Measurements from ENCODE around the gene MYO1C. TPM values are rescaled to one million over a fixed set of nuclear protein-coding genes. Genes with fewer than 3 reads are reported as not detected.

The MYO1C gene
- total and polyA plus RNA-seq, 5 donors from 2014 or later, result 7.3 to 33.7 (median 10.6) TPM

GRCh38 chr17:1505586-1505985, 13.1 kb upstream of the MYO1C start:
- Histone ChIP-seq H3K4me3 (ENCODE audit: low read depth, low read length) (no peak overlapping the region), H3K36me3 (ENCODE audit: control insufficient read depth, insufficient read depth, low read length) (peaks cover 51% of the 10 kb centered on the region), H3K27me3 (ENCODE audit: control insufficient read depth, insufficient read depth, low read length) (no peaks in the 10 kb centered on the region), H3K9me3 (ENCODE audit: control insufficient read depth in 2 of 2, low read length in 2 of 2) (no peaks in the 10 kb centered on the region), H3K4me1 (ENCODE audit: control insufficient read depth, insufficient read depth, low read length, poor library complexity, severe bottlenecking) (no peaks in the 10 kb centered on the region), H3K27ac (ENCODE audit: insufficient read depth, low read length, poor library complexity, severe bottlenecking) (no peak overlapping the region)
- Mint-ChIP-seq H3K4me1 (peaks cover 9 to 19% (median 11%) of the 10 kb centered on the region in 4 donors), H3K36me3 (peaks cover 35% of the 10 kb centered on the region), H3K9me3 (no peaks in the 10 kb centered on the region), H3K4me3 (no peak overlapping the region), H3K27ac (no peak overlapping the region), H3K27me3 (no peaks in the 10 kb centered on the region)
- ATAC-seq (ENCODE audit: low read depth in 2 of 2), result no peak
- DNase-seq, result no peak

- H3K4me3 Mint-ChIP-seq, result no peak overlapping the region
- peaks cover 9 to 14% (median 10%) of the 10 kb centered on the region in 4 donors for H3K4me1 Mint-ChIP-seq
- peaks cover 32% of the 10 kb centered on the region for H3K36me3 Mint-ChIP-seq
- H3K4me1 ChIP-seq (ENCODE audit: control insufficient read depth, insufficient read depth, low read length, poor library complexity, severe bottlenecking), result no peaks in the 10 kb centered on the region
- no peaks in the 10 kb centered on the region for H3K9me3 Mint-ChIP-seq
- DNase-seq, result no peak
- H3K36me3 ChIP-seq (ENCODE audit: control insufficient read depth, insufficient read depth, low read length), result peaks cover 45% of the 10 kb centered on the region
- H3K27ac ChIP-seq (ENCODE audit: insufficient read depth, low read length, poor library complexity, severe bottlenecking), result no peak overlapping the region
- no peaks in the 10 kb centered on the region for H3K9me3 ChIP-seq (ENCODE audit: control insufficient read depth in 2 of 2, low read length in 2 of 2)
- no peaks in the 10 kb centered on the region for H3K27me3 ChIP-seq (ENCODE audit: control insufficient read depth, insufficient read depth, low read length)
- H3K27ac Mint-ChIP-seq, result no peak overlapping the region
- H3K27me3 Mint-ChIP-seq, result no peaks in the 10 kb centered on the region
- no peak for ATAC-seq (ENCODE audit: low read depth in 2 of 2)
- no peak overlapping the region for H3K4me3 ChIP-seq (ENCODE audit: low read depth, low read length)
Observed at GRCh38 chr17:1504866-1505265, 12.4 kb upstream of the MYO1C start.

- Mint-ChIP-seq H3K27ac (no peak overlapping the region), H3K4me3 (peak overlapping the region in 1 of 4 donors; percentile 10), H3K4me1 (peaks cover 0 to 9% (median 5%) of the 10 kb centered on the region in 4 donors), H3K27me3 (no peaks in the 10 kb centered on the region), H3K9me3 (no peaks in the 10 kb centered on the region), H3K36me3 (peaks cover 24% of the 10 kb centered on the region)
- H3K27me3 ChIP-seq (ENCODE audit: control insufficient read depth, insufficient read depth, low read length), result no peaks in the 10 kb centered on the region
- H3K27ac ChIP-seq (ENCODE audit: insufficient read depth, low read length, poor library complexity, severe bottlenecking), result no peak overlapping the region
- H3K4me1 ChIP-seq (ENCODE audit: control insufficient read depth, insufficient read depth, low read length, poor library complexity, severe bottlenecking), result no peaks in the 10 kb centered on the region
- no peak for ATAC-seq (ENCODE audit: low read depth in 2 of 2)
- H3K4me3 ChIP-seq (ENCODE audit: low read depth, low read length), result no peak overlapping the region
- H3K9me3 ChIP-seq (ENCODE audit: control insufficient read depth in 2 of 2, low read length in 2 of 2), result no peaks in the 10 kb centered on the region
- no peak for DNase-seq
- H3K36me3 ChIP-seq (ENCODE audit: control insufficient read depth, insufficient read depth, low read length), result peaks cover 41% of the 10 kb centered on the region
Observed at GRCh38 chr17:1503699-1504098, 11.2 kb upstream of the MYO1C start.

GRCh38 chr17:1498869-1499268, 6.4 kb upstream of the MYO1C start:
- no peaks in the 10 kb centered on the region for H3K27me3 Mint-ChIP-seq
- no peak overlapping the region for H3K4me3 Mint-ChIP-seq
- no peaks in the 10 kb centered on the region for H3K9me3 Mint-ChIP-seq
- Histone ChIP-seq H3K27me3 (ENCODE audit: control insufficient read depth, insufficient read depth, low read length) (no peaks in the 10 kb centered on the region), H3K4me1 (ENCODE audit: control insufficient read depth, insufficient read depth, low read length, poor library complexity, severe bottlenecking) (no peaks in the 10 kb centered on the region), H3K36me3 (ENCODE audit: control insufficient read depth, insufficient read depth, low read length) (peaks cover 36% of the 10 kb centered on the region), H3K27ac (ENCODE audit: insufficient read depth, low read length, poor library complexity, severe bottlenecking) (no peak overlapping the region), H3K9me3 (ENCODE audit: control insufficient read depth in 2 of 2, low read length in 2 of 2) (no peaks in the 10 kb centered on the region), H3K4me3 (ENCODE audit: low read depth, low read length) (no peak overlapping the region)
- no peak for DNase-seq
- H3K36me3 Mint-ChIP-seq, result peaks cover 10% of the 10 kb centered on the region
- ATAC-seq (ENCODE audit: low read depth in 2 of 2), result no peak
- peaks cover 0 to 3% (median 0%) of the 10 kb centered on the region in 4 donors for H3K4me1 Mint-ChIP-seq
- no peak overlapping the region for H3K27ac Mint-ChIP-seq

GRCh38 chr17:1498233-1498632, 5.7 kb upstream of the MYO1C start:
- H3K27ac ChIP-seq (ENCODE audit: insufficient read depth, low read length, poor library complexity, severe bottlenecking), result no peak overlapping the region
- no peaks in the 10 kb centered on the region for H3K27me3 ChIP-seq (ENCODE audit: control insufficient read depth, insufficient read depth, low read length)
- ATAC-seq (ENCODE audit: low read depth in 2 of 2) (no peak), DNase-seq (no peak)
- no peaks in the 10 kb centered on the region for H3K9me3 ChIP-seq (ENCODE audit: control insufficient read depth in 2 of 2, low read length in 2 of 2)
- Mint-ChIP-seq H3K9me3 (no peaks in the 10 kb centered on the region), H3K36me3 (peaks cover 7% of the 10 kb centered on the region), H3K27me3 (no peaks in the 10 kb centered on the region), H3K27ac (no peak overlapping the region), H3K4me3 (peak overlapping the region in 1 of 4 donors; percentile 38), H3K4me1 (peaks cover 0 to 5% (median 0%) of the 10 kb centered on the region in 4 donors)
- peaks cover 32% of the 10 kb centered on the region for H3K36me3 ChIP-seq (ENCODE audit: control insufficient read depth, insufficient read depth, low read length)
- no peaks in the 10 kb centered on the region for H3K4me1 ChIP-seq (ENCODE audit: control insufficient read depth, insufficient read depth, low read length, poor library complexity, severe bottlenecking)
- no peak overlapping the region for H3K4me3 ChIP-seq (ENCODE audit: low read depth, low read length)

GRCh38 chr17:1497831-1498230, 5.3 kb upstream of the MYO1C start:
- H3K4me1 Mint-ChIP-seq, result peaks cover 0 to 8% (median 0%) of the 10 kb centered on the region in 4 donors
- H3K27me3 ChIP-seq (ENCODE audit: control insufficient read depth, insufficient read depth, low read length), result no peaks in the 10 kb centered on the region
- no peak overlapping the region for H3K27ac ChIP-seq (ENCODE audit: insufficient read depth, low read length, poor library complexity, severe bottlenecking)
- no peak overlapping the region for H3K4me3 ChIP-seq (ENCODE audit: low read depth, low read length)
- H3K9me3 ChIP-seq (ENCODE audit: control insufficient read depth in 2 of 2, low read length in 2 of 2), result no peaks in the 10 kb centered on the region
- ATAC-seq (ENCODE audit: low read depth in 2 of 2) (no peak), DNase-seq (no peak)
- no peaks in the 10 kb centered on the region for H3K27me3 Mint-ChIP-seq
- peaks cover 32% of the 10 kb centered on the region for H3K36me3 ChIP-seq (ENCODE audit: control insufficient read depth, insufficient read depth, low read length)
- H3K9me3 Mint-ChIP-seq, result no peaks in the 10 kb centered on the region
- H3K27ac Mint-ChIP-seq, result peak overlapping the region in 1 of 3 donors; percentile 77
- H3K36me3 Mint-ChIP-seq, result peaks cover 7% of the 10 kb centered on the region
- H3K4me3 Mint-ChIP-seq, result peak overlapping the region in 2 of 4 donors; percentile 38 to 78
- peaks cover 3% of the 10 kb centered on the region for H3K4me1 ChIP-seq (ENCODE audit: control insufficient read depth, insufficient read depth, low read length, poor library complexity, severe bottlenecking)

- Mint-ChIP-seq H3K27ac (no peak overlapping the region), H3K4me1 (peaks cover 0 to 16% (median 3%) of the 10 kb centered on the region in 4 donors), H3K4me3 (no peak overlapping the region), H3K27me3 (no peaks in the 10 kb centered on the region), H3K36me3 (peaks cover 4% of the 10 kb centered on the region), H3K9me3 (no peaks in the 10 kb centered on the region)
- Histone ChIP-seq H3K9me3 (ENCODE audit: control insufficient read depth in 2 of 2, low read length in 2 of 2) (no peaks in the 10 kb centered on the region), H3K4me1 (ENCODE audit: control insufficient read depth, insufficient read depth, low read length, poor library complexity, severe bottlenecking) (peaks cover 12% of the 10 kb centered on the region), H3K27ac (ENCODE audit: insufficient read depth, low read length, poor library complexity, severe bottlenecking) (no peak overlapping the region), H3K36me3 (ENCODE audit: control insufficient read depth, insufficient read depth, low read length) (peaks cover 30% of the 10 kb centered on the region), H3K27me3 (ENCODE audit: control insufficient read depth, insufficient read depth, low read length) (no peaks in the 10 kb centered on the region), H3K4me3 (ENCODE audit: low read depth, low read length) (no peak overlapping the region)
- DNase-seq (no peak), ATAC-seq (ENCODE audit: low read depth in 2 of 2) (no peak)
Observed at GRCh38 chr17:1496869-1497268, 4.4 kb upstream of the MYO1C start.

GRCh38 chr17:1495265-1495989, 2.9 kb upstream of the MYO1C start:
- peaks cover 1 to 22% (median 8%) of the 10 kb centered on the region in 4 donors for H3K4me1 Mint-ChIP-seq
- H3K27me3 ChIP-seq (ENCODE audit: control insufficient read depth, insufficient read depth, low read length), result no peaks in the 10 kb centered on the region
- H3K36me3 Mint-ChIP-seq, result peaks cover 4% of the 10 kb centered on the region
- no peaks in the 10 kb centered on the region for H3K9me3 Mint-ChIP-seq
- no peaks in the 10 kb centered on the region for H3K9me3 ChIP-seq (ENCODE audit: control insufficient read depth in 2 of 2, low read length in 2 of 2)
- no peak overlapping the region for H3K4me3 Mint-ChIP-seq
- H3K36me3 ChIP-seq (ENCODE audit: control insufficient read depth, insufficient read depth, low read length), result peaks cover 28% of the 10 kb centered on the region
- no peak overlapping the region for H3K4me3 ChIP-seq (ENCODE audit: low read depth, low read length)
- DNase-seq, result no peak
- no peaks in the 10 kb centered on the region for H3K27me3 Mint-ChIP-seq
- no peak overlapping the region for H3K27ac Mint-ChIP-seq
- H3K27ac ChIP-seq (ENCODE audit: insufficient read depth, low read length, poor library complexity, severe bottlenecking), result no peak overlapping the region
- no peak for ATAC-seq (ENCODE audit: low read depth in 2 of 2)
- H3K4me1 ChIP-seq (ENCODE audit: control insufficient read depth, insufficient read depth, low read length, poor library complexity, severe bottlenecking), result peaks cover 21% of the 10 kb centered on the region

All from CD4-positive, CD25-positive, alpha-beta regulatory T cell (primary cell).